Liver (tissue), 3 donors: ENCODE measurements around the gene PRAME.

Experiments used
- CTCF ChIP-seq: fragments of 150-350 bp; IDR thresholded peaks from 2 replicates; pipeline ENCODE4 v1.5.1; 2017; ENCODE audit warnings: improper control_type of control experiment, low read depth, low read length; ENCODE audit not compliant: missing input control
- SP1 ChIP-seq: IDR thresholded peaks from 2 replicates; pipeline ENCODE4 v1.6.1; 2018; ENCODE audit warnings: antibody characterized with exemption, mild to moderate bottlenecking
- donor health status: healthy.
- donor health status: healthy.

- TF ChIP-seq CTCF (no peak), SP1 (no peak)
These were observed 39.1 kb upstream of the PRAME start for GRCh38 chr22:22598144-22598543.
